Gastrocnemius medialis (tissue), 4 donors: ENCODE measurements around the gene UPF1. TPM values are rescaled to one million over a fixed set of nuclear protein-coding genes. Genes with fewer than 3 reads are reported as not detected.

Experiments
- ATAC-seq, 2 donors: fragments of 150-250 bp; one replicate each; pipeline ENCODE4 v1.9.1; 2016
- DNase-seq, 2 donors: peaks; one replicate each; pipeline ENCODE4 v3.0.0-alpha.2; 2019
- H3K27ac ChIP-seq, 4 donors: fragments of 200-600 bp; sonication (generic); 1 replicate in 1 of 4; 2 replicates in 3 of 4; pipeline ENCODE4 v1.5.1; 2016 to 2018; ENCODE audit warnings: mild to moderate bottlenecking in 2 of 4, moderate library complexity in 1 of 4
- H3K27me3 ChIP-seq, 3 donors: fragments of 200-600 bp; sonication (generic) in 2 of 3; 1 replicate in 1 of 3; 2 replicates in 2 of 3; pipeline versions ENCODE4 v1.5.1 to v1.6.0; 2016 to 2019; ENCODE audit warnings: mild to moderate bottlenecking in 1 of 3, moderate library complexity in 1 of 3
- H3K36me3 ChIP-seq, 2 donors: fragments of 200-600 bp; sonication (generic) in 1 of 2; one replicate each; pipeline ENCODE4 v1.5.1; 2017 to 2018
- H3K4me1 ChIP-seq, 2 donors: fragments of 200-600 bp; sonication (generic) in 1 of 2; one replicate each; pipeline ENCODE4 v1.5.1; 2016 to 2017; ENCODE audit warnings: mild to moderate bottlenecking in 2 of 2
- H3K4me3 ChIP-seq, 4 donors: fragments of 200-600 bp; sonication (generic) in 3 of 4; 1 replicate in 1 of 4; 2 replicates in 3 of 4; pipeline ENCODE4 v1.5.1; 2016 to 2019; ENCODE audit warnings: mild to moderate bottlenecking in 2 of 4
- H3K9me3 ChIP-seq, 3 donors: fragments of 200-600 bp; sonication (generic) in 2 of 3; 1 replicate in 1 of 3; 2 replicates in 2 of 3; pipeline ENCODE4 v1.5.1; 2016 to 2019
- POLR2A ChIP-seq, 2 donors: fragments of 450-650 bp; IDR thresholded peaks; one replicate each; pipeline ENCODE4 v1.6.1; 2017; ENCODE audit warnings: antibody characterized with exemption in 2 of 2, mild to moderate bottlenecking in 2 of 2, moderate library complexity in 2 of 2
- in situ Hi-C, 4 donors: fragments of 200-750 bp; cut with MboI; loops; one replicate each; pipeline versions ENCODE4 v1.15.0 to v1.8.0; 2017; ENCODE audit warnings: low sequenced_read_pairs in 4 of 4
- intact Hi-C: fragments of 100-400 bp; cut with DNase I; formaldehyde crosslinking; loops from one replicate; pipeline ENCODE4 v1.15.1; 2023; ENCODE audit warnings: low total_unique reads
- total RNA-seq, 4 donors: library from RNA; depleted of rRNA; stranded (reverse); fragments of >200 nt; gene quantifications; one replicate each; pipeline versions ENCODE4 v1.1.0 to v1.2.3, GENCODE V29; 2016
- TF ChIP-seq, protein P1 (sequence below), 5 experiments: fragments of 450-650 bp in 3 of 5; fragments of 200-600 bp in 2 of 5; sonication (generic) in 2 of 5; IDR thresholded peaks in 4 of 5; conservative IDR thresholded peaks in 1 of 5; 1 replicate in 4 of 5; 2 replicates in 1 of 5; pipeline ENCODE4 v1.5.1; 2016 to 2019; ENCODE audit warnings: antibody characterized with exemption in 5 of 5, mild to moderate bottlenecking in 3 of 5, moderate library complexity in 3 of 5

Gene UPF1
- total RNA-seq, 4 donors from 2014 or later, result 26.0 to 64.9 (median 46.4) TPM

DNA sequence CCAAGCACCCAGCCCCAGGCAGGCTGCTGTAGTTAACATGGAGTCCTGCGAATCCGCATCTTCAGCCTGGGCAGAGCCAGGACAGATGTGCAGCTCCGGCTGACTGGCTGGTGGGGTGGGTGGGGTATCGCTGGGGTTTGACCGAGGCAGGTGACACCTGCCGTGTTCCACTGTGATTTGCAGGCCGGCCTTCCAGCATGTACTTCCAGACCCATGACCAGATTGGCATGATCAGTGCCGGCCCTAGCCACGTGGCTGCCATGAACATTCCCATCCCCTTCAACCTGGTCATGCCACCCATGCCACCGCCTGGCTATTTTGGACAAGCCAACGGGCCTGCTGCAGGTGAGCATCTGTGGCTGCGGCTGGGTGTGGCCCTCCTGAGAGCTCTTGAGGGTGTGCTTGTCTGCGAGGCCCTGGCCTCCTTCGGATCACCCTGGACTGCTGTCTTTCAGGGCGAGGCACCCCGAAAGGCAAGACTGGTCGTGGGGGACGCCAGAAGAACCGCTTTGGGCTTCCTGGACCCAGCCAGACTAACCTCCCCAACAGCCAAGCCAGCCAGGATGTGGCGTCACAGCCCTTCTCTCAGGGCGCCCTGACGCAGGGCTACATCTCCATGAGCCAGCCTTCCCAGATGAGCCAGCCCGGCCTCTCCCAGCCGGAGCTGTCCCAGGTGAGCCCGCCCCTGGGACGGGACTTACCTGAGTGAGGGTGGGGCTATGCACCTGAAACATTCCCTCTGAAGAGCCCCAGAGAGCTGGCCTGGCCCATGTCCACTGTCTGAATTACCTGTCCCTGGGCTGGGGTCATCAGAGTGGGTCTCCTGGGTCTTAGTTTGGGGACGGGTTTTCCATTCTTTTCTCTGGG lies 33.6 kb downstream of the UPF1 start:
- no peaks in the 10 kb centered on the region for H3K9me3 ChIP-seq
- DNase-seq, result no peak
- peaks cover 3 to 4% of the 10 kb centered on the region in 2 donors for H3K4me1 ChIP-seq
- TF ChIP-seq, protein P1, sequence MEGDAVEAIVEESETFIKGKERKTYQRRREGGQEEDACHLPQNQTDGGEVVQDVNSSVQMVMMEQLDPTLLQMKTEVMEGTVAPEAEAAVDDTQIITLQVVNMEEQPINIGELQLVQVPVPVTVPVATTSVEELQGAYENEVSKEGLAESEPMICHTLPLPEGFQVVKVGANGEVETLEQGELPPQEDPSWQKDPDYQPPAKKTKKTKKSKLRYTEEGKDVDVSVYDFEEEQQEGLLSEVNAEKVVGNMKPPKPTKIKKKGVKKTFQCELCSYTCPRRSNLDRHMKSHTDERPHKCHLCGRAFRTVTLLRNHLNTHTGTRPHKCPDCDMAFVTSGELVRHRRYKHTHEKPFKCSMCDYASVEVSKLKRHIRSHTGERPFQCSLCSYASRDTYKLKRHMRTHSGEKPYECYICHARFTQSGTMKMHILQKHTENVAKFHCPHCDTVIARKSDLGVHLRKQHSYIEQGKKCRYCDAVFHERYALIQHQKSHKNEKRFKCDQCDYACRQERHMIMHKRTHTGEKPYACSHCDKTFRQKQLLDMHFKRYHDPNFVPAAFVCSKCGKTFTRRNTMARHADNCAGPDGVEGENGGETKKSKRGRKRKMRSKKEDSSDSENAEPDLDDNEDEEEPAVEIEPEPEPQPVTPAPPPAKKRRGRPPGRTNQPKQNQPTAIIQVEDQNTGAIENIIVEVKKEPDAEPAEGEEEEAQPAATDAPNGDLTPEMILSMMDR (IDR thresholded peaks at IDR 0.05 in 4 of 5, conservative IDR thresholded peaks at IDR 0.05 in 1 of 5), result no peak
- TF ChIP-seq POLR2A (IDR thresholded peaks at IDR 0.05), result no peak
- ATAC-seq, result no peak
- intact Hi-C loops, result no loop called here
- peaks cover 0 to 71% of the 10 kb centered on the region in 2 donors for H3K36me3 ChIP-seq
- in situ Hi-C loops, result no loop called here
- no peaks in the 10 kb centered on the region for H3K27me3 ChIP-seq
- H3K4me3 ChIP-seq, result no peak overlapping the region
- H3K27ac ChIP-seq, result no peak overlapping the region

DNA sequence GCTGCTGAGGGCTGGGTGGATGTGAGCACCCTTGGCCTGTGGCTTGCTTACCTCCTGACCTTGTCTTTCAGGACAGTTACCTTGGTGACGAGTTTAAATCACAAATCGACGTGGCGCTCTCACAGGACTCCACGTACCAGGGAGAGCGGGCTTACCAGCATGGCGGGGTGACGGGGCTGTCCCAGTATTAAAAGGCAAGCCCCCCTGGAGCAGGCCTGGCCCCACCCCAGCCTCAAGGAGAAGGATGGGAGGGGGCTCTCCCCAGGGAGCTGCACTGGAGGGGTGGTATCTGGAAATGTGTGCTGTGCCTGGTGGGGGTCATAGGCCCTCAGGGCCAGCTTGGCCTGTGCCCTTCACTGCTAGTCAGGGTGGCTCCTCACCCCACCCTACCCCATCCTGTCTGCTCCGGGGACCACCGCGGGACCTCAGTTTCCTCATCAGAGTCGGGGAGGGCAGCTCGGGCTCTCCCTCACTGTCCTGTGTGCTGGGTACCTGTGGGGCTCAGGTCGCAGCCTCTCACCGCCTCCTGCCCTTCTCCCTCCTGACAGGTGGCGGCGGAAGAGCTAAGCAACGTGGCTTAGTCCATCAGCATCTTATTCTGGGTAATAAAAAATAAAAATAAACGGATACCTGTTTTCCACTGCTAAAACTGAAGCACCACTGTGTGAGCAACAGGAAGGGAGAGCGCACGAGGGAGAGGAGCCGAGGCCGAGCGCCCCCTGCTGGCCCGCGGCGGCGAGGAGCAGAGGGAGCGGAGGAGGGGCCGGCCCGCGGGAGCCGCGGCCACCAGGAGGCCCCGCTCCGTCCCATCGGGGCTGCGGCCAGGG lies 34.4 kb downstream of the UPF1 start:
- in situ Hi-C loops, result no loop called here
- intact Hi-C loops, result no loop called here

DNA sequence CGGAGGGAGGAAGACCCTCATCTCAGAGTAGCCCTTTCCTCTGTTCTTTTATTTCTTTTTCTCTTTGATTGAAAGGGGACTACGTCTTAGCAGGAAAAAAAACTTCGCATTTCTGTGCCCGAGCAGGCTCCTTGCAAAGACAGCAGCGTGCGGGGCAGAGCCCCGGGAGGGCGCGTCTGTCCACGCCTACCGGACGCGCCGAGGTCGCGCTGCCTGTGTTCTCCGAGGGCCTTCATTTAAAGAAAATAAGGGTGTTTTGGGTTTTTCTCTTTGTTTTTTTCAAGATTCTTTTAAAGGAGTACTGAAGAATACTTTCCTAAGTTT lies 35.0 kb downstream of the UPF1 start:
- H3K36me3 ChIP-seq, result peaks cover 0 to 57% of the 10 kb centered on the region in 2 donors
- no peak overlapping the region for H3K4me3 ChIP-seq
- intact Hi-C loops, result no loop called here
- peak in 1 of 2 donors; percentile 10 for ATAC-seq
- no peak for DNase-seq
- in situ Hi-C loops, result no loop called here
- no peak overlapping the region for H3K27ac ChIP-seq
- no peaks in the 10 kb centered on the region for H3K9me3 ChIP-seq
- H3K4me1 ChIP-seq, result peaks cover 0 to 4% of the 10 kb centered on the region in 2 donors
- H3K27me3 ChIP-seq, result no peaks in the 10 kb centered on the region
- TF ChIP-seq POLR2A (IDR thresholded peaks at IDR 0.05), result no peak
- TF ChIP-seq, protein P1 (IDR thresholded peaks at IDR 0.05 in 4 of 5, conservative IDR thresholded peaks at IDR 0.05 in 1 of 5), result peak in 4 of 5 experiments; percentile 0 to 28 (median 10)

More for the DNA sequence above, 34.4 kb downstream of the UPF1 start:
- Histone ChIP-seq H3K9me3 (no peaks in the 10 kb centered on the region), H3K27ac (no peak overlapping the region), H3K36me3 (peaks cover 0 to 63% of the 10 kb centered on the region in 2 donors), H3K4me1 (peaks cover 0 to 4% of the 10 kb centered on the region in 2 donors), H3K4me3 (no peak overlapping the region), H3K27me3 (no peaks in the 10 kb centered on the region)
- peak in 1 of 2 donors; percentile 56 for DNase-seq
- ATAC-seq, result peak; percentile 83 to 84
- TF ChIP-seq, protein P1 (IDR thresholded peaks at IDR 0.05 in 4 of 5, conservative IDR thresholded peaks at IDR 0.05 in 1 of 5), result peak; percentile 82 to 96 (median 92)
- no peak for TF ChIP-seq POLR2A (IDR thresholded peaks at IDR 0.05)

DNA sequence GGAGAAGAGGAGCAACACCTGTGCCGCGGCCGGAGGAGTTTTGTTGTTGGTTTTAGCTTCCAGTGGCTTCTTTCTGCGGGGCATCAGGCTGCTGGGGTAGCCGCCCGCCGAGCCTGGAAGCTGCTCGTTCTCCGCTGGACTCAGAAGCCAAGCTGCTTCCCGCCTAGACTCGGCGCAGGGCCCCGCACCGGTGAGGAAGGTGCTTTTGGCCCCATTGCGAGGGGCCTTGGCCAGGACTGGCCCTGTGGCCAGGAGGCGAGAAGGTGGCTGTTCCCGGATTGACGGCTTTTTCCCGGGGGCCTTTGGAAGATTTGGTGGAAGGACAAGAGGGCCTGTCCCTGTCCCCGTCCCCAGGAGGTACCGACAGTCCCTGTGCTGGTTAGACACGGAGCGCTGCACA lies 35.4 kb downstream of the UPF1 start:
- in situ Hi-C loops (no loop called here), intact Hi-C loops (no loop called here)
- DNase-seq (no peak), ATAC-seq (no peak)
- H3K36me3 ChIP-seq, result peaks cover 0 to 52% of the 10 kb centered on the region in 2 donors
- H3K4me1 ChIP-seq, result peaks cover 0 to 4% of the 10 kb centered on the region in 2 donors
- no peaks in the 10 kb centered on the region for H3K27me3 ChIP-seq
- H3K4me3 ChIP-seq, result no peak overlapping the region
- H3K27ac ChIP-seq, result no peak overlapping the region
- TF ChIP-seq, protein P1 (IDR thresholded peaks at IDR 0.05 in 4 of 5, conservative IDR thresholded peaks at IDR 0.05 in 1 of 5), result no peak
- no peak for TF ChIP-seq POLR2A (IDR thresholded peaks at IDR 0.05)
- no peaks in the 10 kb centered on the region for H3K9me3 ChIP-seq
